ENCODE results near the gene IQGAP2. TPM values are rescaled to one million over a fixed set of nuclear protein-coding genes. Genes with fewer than 3 reads are reported as not detected.

IQGAP2 gene
- total and polyA plus RNA-seq, 9 of the 15 experiments (the other 6 are each of a cell fraction or from before 2014, with no cell fraction given), result 8.7 to 23.2 (median 17.4) TPM

DNA sequence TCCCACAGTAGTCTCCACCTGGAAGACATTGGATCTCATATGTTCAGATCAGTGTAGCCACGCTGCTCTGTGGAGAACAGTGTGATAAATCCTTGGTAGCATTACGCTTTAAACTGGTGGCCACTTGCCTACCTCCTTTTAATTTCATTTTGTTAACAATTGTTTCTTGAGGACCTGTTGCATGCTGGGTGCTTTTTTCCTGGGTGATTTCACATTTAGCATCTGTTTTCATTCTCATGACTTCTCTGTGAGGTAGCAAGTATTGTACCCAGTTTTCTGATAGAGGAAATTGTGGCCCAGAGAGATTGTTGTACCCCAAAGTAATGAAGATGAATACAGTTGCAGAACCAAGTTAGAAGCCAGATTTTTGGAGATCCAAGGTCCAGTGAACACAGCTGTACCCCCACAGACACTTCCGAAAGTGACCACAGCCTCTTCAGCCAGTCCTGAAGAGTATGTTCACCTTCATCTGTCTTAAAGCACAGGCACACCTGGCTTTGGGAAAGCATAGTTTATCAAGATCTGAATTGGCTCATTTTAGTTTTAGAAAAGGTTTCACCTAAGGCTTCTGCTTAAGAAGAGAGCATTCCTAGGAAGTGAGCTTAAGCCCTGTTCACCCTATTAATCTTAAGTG is 144.9 kb downstream of the IQGAP2 start:
- BruUV-seq (replicated peaks), result no TSS peak
- H3K4me1 ChIP-seq (replicated peaks in 1 of 2; ENCODE audit: control insufficient read depth in 2 of 2, insufficient read depth in 2 of 2, low read length in 2 of 2), result peaks cover 6 to 31% of the 10 kb centered on the region in 2 experiments; a peak in 4 of 5 replicates
- no peak overlapping the region for H3K4me3 ChIP-seq
- ChIA-PET POLR2A (interaction anchor here (0.9 to 2.0 kb wide), 3 partner anchors 13 to 26 kb away, joined by 4 to 7 read pairs (median 4); no protein-coding TSS in a partner anchor), CTCF (ENCODE audit: low intra/inter-chr PET ratio) (no interaction called here)
- no peak for ATAC-seq
- in situ Hi-C loops (cut with MboI), result no loop called here
- H3K4me2 ChIP-seq (ENCODE audit: insufficient read depth, low read length), result no peak overlapping the region
- DNase-seq (ENCODE audit: extremely low read depth in 1 of 4, low spot score in 3 of 4), result no peak
- H3K9me1 ChIP-seq (ENCODE audit: control insufficient read depth, insufficient read depth, low read length), result no peaks in the 10 kb centered on the region
- H3K27me3 ChIP-seq (ENCODE audit: control insufficient read depth in 2 of 2, insufficient read depth in 2 of 2, low read length in 2 of 2), result no peaks in the 10 kb centered on the region
- H3K9ac ChIP-seq (ENCODE audit: insufficient read depth in 1 of 2, low read depth in 2 of 2, low read length in 2 of 2), result no peak overlapping the region
- intact Hi-C loops (cut with micrococcal nuclease), result no loop called here
- no peaks in the 10 kb centered on the region for H3K9me3 ChIP-seq (replicated peaks; ENCODE audit: control insufficient read depth, insufficient read depth, low read depth, low read length)
- H3K27ac ChIP-seq (ENCODE audit: extremely low read depth, low read depth, low read length), result no peak overlapping the region
- WGBS (ENCODE audit: insufficient coverage, low coverage, missing lambda C conversion rate), result 55% methylated on average over 3 of the region's 3 CpGs
- no peaks in the 10 kb centered on the region for H3K79me2 ChIP-seq (ENCODE audit: control insufficient read depth, insufficient read depth, low read length)
- TF ChIP-seq, protein P1, sequence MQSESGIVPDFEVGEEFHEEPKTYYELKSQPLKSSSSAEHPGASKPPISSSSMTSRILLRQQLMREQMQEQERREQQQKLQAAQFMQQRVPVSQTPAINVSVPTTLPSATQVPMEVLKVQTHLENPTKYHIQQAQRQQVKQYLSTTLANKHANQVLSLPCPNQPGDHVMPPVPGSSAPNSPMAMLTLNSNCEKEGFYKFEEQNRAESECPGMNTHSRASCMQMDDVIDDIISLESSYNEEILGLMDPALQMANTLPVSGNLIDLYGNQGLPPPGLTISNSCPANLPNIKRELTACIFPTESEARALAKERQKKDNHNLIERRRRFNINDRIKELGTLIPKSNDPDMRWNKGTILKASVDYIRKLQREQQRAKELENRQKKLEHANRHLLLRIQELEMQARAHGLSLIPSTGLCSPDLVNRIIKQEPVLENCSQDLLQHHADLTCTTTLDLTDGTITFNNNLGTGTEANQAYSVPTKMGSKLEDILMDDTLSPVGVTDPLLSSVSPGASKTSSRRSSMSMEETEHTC (IDR thresholded peaks at IDR 0.05), result no peak
- TF ChIP-seq STAG1 (CRISPR knock-in tag; IDR thresholded peaks at IDR 0.05; ENCODE audit: borderline replicate concordance) (no peak), HEY1 (CRISPR knock-in tag; IDR thresholded peaks at IDR 0.05; ENCODE audit: borderline replicate concordance) (no peak), PRMT5 (CRISPR knock-in tag; IDR thresholded peaks at IDR 0.05) (no peak), IFI16 (CRISPR knock-in tag; IDR thresholded peaks at IDR 0.05) (no peak), FUS (optimal IDR thresholded peaks at IDR 0.05; ENCODE audit: low read depth, low read length) (no peak), ZNF79 (CRISPR knock-in tag; IDR thresholded peaks at IDR 0.05; ENCODE audit: low read depth) (no peak), STAT5B (CRISPR knock-in tag; IDR thresholded peaks at IDR 0.05) (no peak), NR3C1 (CRISPR knock-in tag; IDR thresholded peaks at IDR 0.05) (no peak), TAL1 (IDR thresholded peaks at IDR 0.05) (no peak), CBX2 (IDR thresholded peaks at IDR 0.05; ENCODE audit: insufficient read depth, low read length, poor library complexity, severe bottlenecking) (no peak), SAFB (IDR thresholded peaks at IDR 0.05; ENCODE audit: borderline replicate concordance, low read depth, low read length) (no peak), BRF1 (IDR thresholded peaks at IDR 0.05; ENCODE audit: borderline replicate concordance, extremely low read depth, insufficient read length) (no peak), HMG20B (CRISPR knock-in tag; IDR thresholded peaks at IDR 0.05) (no peak), CEBPB (tag; IDR thresholded peaks at IDR 0.05) (no peak), HDGF (IDR thresholded peaks at IDR 0.05) (no peak), HDAC3 (IDR thresholded peaks at IDR 0.05; ENCODE audit: borderline replicate concordance, partially characterized antibody) (no peak), ZNF583 (CRISPR knock-in tag; IDR thresholded peaks at IDR 0.05) (no peak), WHSC1 (IDR thresholded peaks at IDR 0.05; ENCODE audit: low read length) (no peak)
- TF ChIP-seq, protein P2, sequence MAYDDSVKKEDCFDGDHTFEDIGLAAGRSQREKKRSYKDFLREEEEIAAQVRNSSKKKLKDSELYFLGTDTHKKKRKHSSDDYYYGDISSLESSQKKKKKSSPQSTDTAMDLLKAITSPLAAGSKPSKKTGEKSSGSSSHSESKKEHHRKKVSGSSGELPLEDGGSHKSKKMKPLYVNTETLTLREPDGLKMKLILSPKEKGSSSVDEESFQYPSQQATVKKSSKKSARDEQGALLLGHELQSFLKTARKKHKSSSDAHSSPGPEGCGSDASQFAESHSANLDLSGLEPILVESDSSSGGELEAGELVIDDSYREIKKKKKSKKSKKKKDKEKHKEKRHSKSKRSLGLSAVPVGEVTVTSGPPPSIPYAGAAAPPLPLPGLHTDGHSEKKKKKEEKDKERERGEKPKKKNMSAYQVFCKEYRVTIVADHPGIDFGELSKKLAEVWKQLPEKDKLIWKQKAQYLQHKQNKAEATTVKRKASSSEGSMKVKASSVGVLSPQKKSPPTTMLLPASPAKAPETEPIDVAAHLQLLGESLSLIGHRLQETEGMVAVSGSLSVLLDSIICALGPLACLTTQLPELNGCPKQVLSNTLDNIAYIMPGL (CRISPR knock-in tag; IDR thresholded peaks at IDR 0.05), result no peak
- no peaks in the 10 kb centered on the region for H3K36me3 ChIP-seq (ENCODE audit: control insufficient read depth, insufficient read depth, low read length)
- no peak overlapping the region for H2AFZ ChIP-seq (ENCODE audit: low read depth, low read length)
- no peaks in the 10 kb centered on the region for H4K20me1 ChIP-seq (replicated peaks; ENCODE audit: control insufficient read depth, insufficient read depth, low read length)
- no peak for FAIRE-seq
